Measurements from ENCODE around the gene CA11. TPM values are rescaled to one million over a fixed set of nuclear protein-coding genes. Genes with fewer than 3 reads are reported as not detected.
A peak's percentile ranks its signal among the peaks of the same experiment; 100 is the strongest.

Gene CA11
- total and polyA plus RNA-seq, 9 of the 15 experiments (the other 6 are each of a cell fraction or from before 2014, with no cell fraction given), result 2.9 to 19.9 (median 8.3) TPM

- TF ChIP-seq ZNF175 (CRISPR knock-in tag; IDR thresholded peaks at IDR 0.05; ENCODE audit: low read depth), result no peak
- no peak for TF ChIP-seq TAF1 (IDR thresholded peaks at IDR 0.05; ENCODE audit: control insufficient read depth, extremely low read depth, insufficient read depth, low read length, severe bottlenecking)
- no peak for TF ChIP-seq ADNP (tag; IDR thresholded peaks at IDR 0.05)
- no peak for TF ChIP-seq BRF1 (IDR thresholded peaks at IDR 0.05; ENCODE audit: borderline replicate concordance, extremely low read depth, insufficient read length)
- TF ChIP-seq FOS (IDR thresholded peaks at IDR 0.05; ENCODE audit: extremely low read depth, insufficient read length), result no peak
- peak; percentile 64 for TF ChIP-seq TCF3 (CRISPR knock-in tag; IDR thresholded peaks at IDR 0.05)
- TF ChIP-seq LEF1 (IDR thresholded peaks at IDR 0.05), result no peak
- no peak for TF ChIP-seq ZFP30 (CRISPR knock-in tag; IDR thresholded peaks at IDR 0.05; ENCODE audit: borderline replicate concordance)
- TF ChIP-seq POLR2A (conservative IDR thresholded peaks at IDR 0.05), result no peak
- TF ChIP-seq, protein P1, sequence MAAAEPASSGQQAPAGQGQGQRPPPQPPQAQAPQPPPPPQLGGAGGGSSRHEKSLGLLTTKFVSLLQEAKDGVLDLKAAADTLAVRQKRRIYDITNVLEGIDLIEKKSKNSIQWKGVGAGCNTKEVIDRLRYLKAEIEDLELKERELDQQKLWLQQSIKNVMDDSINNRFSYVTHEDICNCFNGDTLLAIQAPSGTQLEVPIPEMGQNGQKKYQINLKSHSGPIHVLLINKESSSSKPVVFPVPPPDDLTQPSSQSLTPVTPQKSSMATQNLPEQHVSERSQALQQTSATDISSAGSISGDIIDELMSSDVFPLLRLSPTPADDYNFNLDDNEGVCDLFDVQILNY (CRISPR knock-in tag; IDR thresholded peaks at IDR 0.05), result no peak
- TF ChIP-seq ZNF239 (CRISPR knock-in tag; IDR thresholded peaks at IDR 0.05), result no peak
- peak; percentile 28; the same call in 1 of the 2 replicates for TF ChIP-seq TOE1 (IDR thresholded peaks at IDR 0.05; ENCODE audit: borderline replicate concordance)
- no peak for TF ChIP-seq TOE1 (CRISPR knock-in tag; IDR thresholded peaks at IDR 0.05; ENCODE audit: borderline replicate concordance, low read depth)
- no peak for TF ChIP-seq CREB3L1 (IDR thresholded peaks at IDR 0.05; ENCODE audit: borderline replicate concordance, low read depth)
- TF ChIP-seq KAT7 (CRISPR knock-in tag; IDR thresholded peaks at IDR 0.05; ENCODE audit: borderline replicate concordance), result no peak
- no peak for TF ChIP-seq MXI1 (IDR thresholded peaks at IDR 0.05; ENCODE audit: low read depth, low read length)
- TF ChIP-seq ESRRB (CRISPR knock-in tag; IDR thresholded peaks at IDR 0.05; ENCODE audit: borderline replicate concordance), result no peak
- TF ChIP-seq ZNF764 (CRISPR knock-in tag; IDR thresholded peaks at IDR 0.05; ENCODE audit: low read depth), result no peak
- no peak for TF ChIP-seq PHF21A (IDR thresholded peaks at IDR 0.05; ENCODE audit: borderline replicate concordance, low read depth)
- TF ChIP-seq, protein P2, sequence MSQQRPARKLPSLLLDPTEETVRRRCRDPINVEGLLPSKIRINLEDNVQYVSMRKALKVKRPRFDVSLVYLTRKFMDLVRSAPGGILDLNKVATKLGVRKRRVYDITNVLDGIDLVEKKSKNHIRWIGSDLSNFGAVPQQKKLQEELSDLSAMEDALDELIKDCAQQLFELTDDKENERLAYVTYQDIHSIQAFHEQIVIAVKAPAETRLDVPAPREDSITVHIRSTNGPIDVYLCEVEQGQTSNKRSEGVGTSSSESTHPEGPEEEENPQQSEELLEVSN (IDR thresholded peaks at IDR 0.05; ENCODE audit: borderline replicate concordance in 1 of 2, extremely low read depth in 1 of 2, insufficient read depth in 1 of 2, insufficient read length in 1 of 2, low read depth in 1 of 2, low read length in 1 of 2, poor library complexity in 1 of 2, severe bottlenecking in 1 of 2), result peak in 1 of 2 experiments; percentile 30
- TF ChIP-seq, protein P3, sequence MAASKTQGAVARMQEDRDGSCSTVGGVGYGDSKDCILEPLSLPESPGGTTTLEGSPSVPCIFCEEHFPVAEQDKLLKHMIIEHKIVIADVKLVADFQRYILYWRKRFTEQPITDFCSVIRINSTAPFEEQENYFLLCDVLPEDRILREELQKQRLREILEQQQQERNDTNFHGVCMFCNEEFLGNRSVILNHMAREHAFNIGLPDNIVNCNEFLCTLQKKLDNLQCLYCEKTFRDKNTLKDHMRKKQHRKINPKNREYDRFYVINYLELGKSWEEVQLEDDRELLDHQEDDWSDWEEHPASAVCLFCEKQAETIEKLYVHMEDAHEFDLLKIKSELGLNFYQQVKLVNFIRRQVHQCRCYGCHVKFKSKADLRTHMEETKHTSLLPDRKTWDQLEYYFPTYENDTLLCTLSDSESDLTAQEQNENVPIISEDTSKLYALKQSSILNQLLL (CRISPR knock-in tag; IDR thresholded peaks at IDR 0.05; ENCODE audit: borderline replicate concordance), result no peak
- no peak for TF ChIP-seq NR0B1 (IDR thresholded peaks at IDR 0.05; ENCODE audit: partially characterized antibody)
- TF ChIP-seq SIRT6 (IDR thresholded peaks at IDR 0.05; ENCODE audit: low read depth, low read length), result no peak
- TF ChIP-seq BRD4 (IDR thresholded peaks at IDR 0.05), result no peak
Measured at GRCh38 chr19:48681127-48681470, 35.1 kb upstream of the CA11 start (continued).

Data from K562 (cell line).